Central memory CD8-positive, alpha-beta T cell (primary cell): ENCODE measurements around the gene AGBL4.

Source experiments
- ATAC-seq: fragments of 150-1000 bp; cut with Tn5 transposase; replicated peaks from 2 replicates; pipeline ENCODE4 v1.10.0; 2022; ENCODE audit warnings: mild to moderate bottlenecking, moderate FRiP score, moderate number of reproducible peaks; ENCODE audit not compliant: poor library complexity, severe bottlenecking; ENCODE audit errors: extremely low read depth
- DNase-seq, 2 donors: peaks; one replicate each; pipeline ENCODE4 v3.0.0; 2021; ENCODE audit warnings: low spot score in 2 of 2
- H3K27ac Mint-ChIP-seq: one replicate; pipeline ENCODE4 v1.8.0; 2022; ENCODE audit warnings: low read depth, mild to moderate bottlenecking, moderate library complexity, mixed read lengths
- H3K27me3 Mint-ChIP-seq: one replicate; pipeline ENCODE4 v1.8.0; 2022; ENCODE audit warnings: mixed read lengths
- H3K36me3 Mint-ChIP-seq: one replicate; pipeline ENCODE4 v1.8.0; 2022; ENCODE audit warnings: mild to moderate bottlenecking, moderate library complexity, mixed read lengths; ENCODE audit not compliant: insufficient read depth
- H3K4me1 Mint-ChIP-seq: one replicate; pipeline ENCODE4 v1.8.0; 2022; ENCODE audit warnings: mixed read lengths
- H3K4me3 Mint-ChIP-seq: one replicate; pipeline ENCODE4 v1.8.0; 2022; ENCODE audit warnings: mild to moderate bottlenecking, moderate library complexity, mixed read lengths
- H3K9me3 Mint-ChIP-seq: one replicate; pipeline ENCODE4 v1.8.0; 2022; ENCODE audit warnings: mixed read lengths

Gene AGBL4

GRCh38 chr1:49085079-49085478 is 938.7 kb downstream of the AGBL4 start:
- Mint-ChIP-seq H3K27me3 (no peaks in the 10 kb centered on the region), H3K9me3 (peaks cover 12% of the 10 kb centered on the region), H3K4me3 (no peak overlapping the region), H3K36me3 (peaks cover 5% of the 10 kb centered on the region), H3K27ac (no peak overlapping the region), H3K4me1 (peaks cover 42% of the 10 kb centered on the region)
- DNase-seq (no peak), ATAC-seq (no peak)

- Mint-ChIP-seq H3K27me3 (no peaks in the 10 kb centered on the region), H3K4me3 (no peak overlapping the region)
These were observed 963.0 kb downstream of the AGBL4 start for GRCh38 chr1:49060766-49061165.

DNA sequence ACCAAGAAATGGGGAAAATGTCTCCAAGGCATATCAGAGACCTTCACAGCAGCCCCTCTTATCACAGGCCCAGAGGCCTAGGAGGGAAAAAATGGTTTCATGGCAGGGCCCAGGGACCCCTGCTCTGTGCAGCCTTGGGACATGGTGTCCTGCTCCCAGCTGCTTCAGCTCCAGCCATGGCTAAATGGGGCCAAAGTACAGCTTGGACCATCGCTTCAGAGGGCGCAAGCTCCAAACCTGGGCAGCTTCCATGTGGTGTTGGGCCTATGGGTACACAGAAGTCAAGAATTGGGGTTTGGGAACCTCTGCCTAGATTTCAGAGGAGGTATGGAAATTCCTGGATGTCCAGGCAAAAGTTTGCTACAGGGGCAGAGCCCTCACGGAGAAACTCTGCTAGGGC is 964.7 kb downstream of the AGBL4 start:
- ATAC-seq: no peak
- H3K36me3 Mint-ChIP-seq: no peaks in the 10 kb centered on the region
- no peak for DNase-seq
- H3K4me1 Mint-ChIP-seq: no peaks in the 10 kb centered on the region
- no peak overlapping the region for H3K27ac Mint-ChIP-seq
- no peaks in the 10 kb centered on the region for H3K9me3 Mint-ChIP-seq
- H3K27me3 Mint-ChIP-seq: no peaks in the 10 kb centered on the region
- no peak overlapping the region for H3K4me3 Mint-ChIP-seq

More at GRCh38 chr1:49060766-49061165, 963.0 kb downstream of the AGBL4 start:
- Mint-ChIP-seq H3K27ac (no peak overlapping the region), H3K36me3 (no peaks in the 10 kb centered on the region), H3K9me3 (no peaks in the 10 kb centered on the region), H3K4me1 (no peaks in the 10 kb centered on the region)
- DNase-seq (no peak), ATAC-seq (no peak)

GRCh38 chr1:49052102-49052501 is 971.7 kb downstream of the AGBL4 start:
- H3K27ac Mint-ChIP-seq: no peak overlapping the region
- ATAC-seq (no peak), DNase-seq (no peak)
- no peaks in the 10 kb centered on the region for H3K27me3 Mint-ChIP-seq
- no peak overlapping the region for H3K4me3 Mint-ChIP-seq
- no peaks in the 10 kb centered on the region for H3K9me3 Mint-ChIP-seq
- H3K4me1 Mint-ChIP-seq: no peaks in the 10 kb centered on the region
- no peaks in the 10 kb centered on the region for H3K36me3 Mint-ChIP-seq

DNA sequence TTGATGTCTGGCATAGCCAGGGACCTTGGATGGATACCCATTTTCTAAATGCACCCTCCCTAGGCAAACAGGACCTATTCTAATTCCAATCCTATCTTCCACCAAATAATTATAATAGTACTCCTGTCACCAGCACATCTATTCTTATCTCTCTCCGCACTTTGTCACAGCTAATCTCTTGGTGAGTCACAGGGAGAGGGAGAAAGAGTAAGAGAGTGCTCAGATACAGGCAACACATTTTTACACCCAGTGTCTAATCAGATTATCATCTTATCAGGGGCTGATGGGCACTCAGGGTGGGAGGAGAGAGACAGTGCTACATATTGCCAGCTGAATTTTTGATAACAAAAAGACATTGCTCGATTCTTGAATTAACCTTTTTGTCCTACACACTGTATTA is 972.1 kb downstream of the AGBL4 start:
- no peaks in the 10 kb centered on the region for H3K27me3 Mint-ChIP-seq
- no peak overlapping the region for H3K27ac Mint-ChIP-seq
- DNase-seq: no peak
- peaks cover 1% of the 10 kb centered on the region for H3K4me1 Mint-ChIP-seq
- no peaks in the 10 kb centered on the region for H3K9me3 Mint-ChIP-seq
- no peak overlapping the region for H3K4me3 Mint-ChIP-seq
- no peaks in the 10 kb centered on the region for H3K36me3 Mint-ChIP-seq
- no peak for ATAC-seq

DNA sequence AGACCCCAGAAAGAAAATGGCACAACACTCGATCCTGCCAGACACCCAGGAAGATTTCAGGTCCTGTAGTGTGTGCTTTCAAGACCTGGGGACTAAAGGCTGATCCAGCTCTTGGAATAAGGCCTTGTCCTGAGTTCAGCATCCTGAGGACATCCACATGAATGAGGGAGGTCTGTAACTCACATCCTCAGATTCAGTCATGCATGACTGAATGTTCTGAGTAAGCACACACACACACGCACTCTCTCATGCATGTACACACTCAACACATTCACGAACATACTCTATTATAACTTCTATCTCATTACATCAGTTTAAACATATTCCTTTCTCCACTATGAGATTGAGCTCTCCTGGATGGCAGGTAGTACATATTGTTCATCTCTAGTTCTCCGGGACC is 973.7 kb downstream of the AGBL4 start:
- Mint-ChIP-seq H3K36me3 (no peaks in the 10 kb centered on the region), H3K9me3 (no peaks in the 10 kb centered on the region), H3K27ac (no peak overlapping the region), H3K4me1 (peaks cover 5% of the 10 kb centered on the region), H3K4me3 (no peak overlapping the region), H3K27me3 (no peaks in the 10 kb centered on the region)
- ATAC-seq (no peak), DNase-seq (no peak)

- Mint-ChIP-seq H3K4me3 (no peak overlapping the region), H3K27me3 (no peaks in the 10 kb centered on the region), H3K27ac (no peak overlapping the region), H3K4me1 (peaks cover 5% of the 10 kb centered on the region), H3K36me3 (no peaks in the 10 kb centered on the region), H3K9me3 (no peaks in the 10 kb centered on the region)
- no peak for DNase-seq
- no peak for ATAC-seq
These were observed 975.6 kb downstream of the AGBL4 start for GRCh38 chr1:49048188-49048587.

DNA sequence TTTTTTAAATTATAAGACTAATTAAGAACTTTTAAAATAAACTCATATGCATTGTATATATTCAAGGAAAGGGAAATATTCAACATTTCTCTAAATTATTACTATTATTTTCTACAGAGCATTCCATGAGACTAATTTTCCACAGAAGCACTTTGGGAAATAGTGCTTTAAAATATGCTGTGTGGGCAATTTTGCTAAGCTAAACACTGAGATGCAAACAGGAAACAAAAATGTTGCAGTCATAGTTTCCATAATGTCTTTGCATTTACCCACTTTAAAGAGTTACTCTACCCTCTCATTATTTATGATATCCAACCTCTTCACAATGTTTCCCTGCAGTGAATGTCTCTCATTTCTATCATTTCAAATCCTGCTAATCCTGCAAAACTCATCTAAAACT is 977.4 kb downstream of the AGBL4 start:
- no peak overlapping the region for H3K27ac Mint-ChIP-seq
- no peak for DNase-seq
- H3K4me3 Mint-ChIP-seq: no peak overlapping the region
- no peaks in the 10 kb centered on the region for H3K9me3 Mint-ChIP-seq
- no peak for ATAC-seq
- no peaks in the 10 kb centered on the region for H3K36me3 Mint-ChIP-seq
- peaks cover 5% of the 10 kb centered on the region for H3K4me1 Mint-ChIP-seq
- H3K27me3 Mint-ChIP-seq: no peaks in the 10 kb centered on the region

DNA sequence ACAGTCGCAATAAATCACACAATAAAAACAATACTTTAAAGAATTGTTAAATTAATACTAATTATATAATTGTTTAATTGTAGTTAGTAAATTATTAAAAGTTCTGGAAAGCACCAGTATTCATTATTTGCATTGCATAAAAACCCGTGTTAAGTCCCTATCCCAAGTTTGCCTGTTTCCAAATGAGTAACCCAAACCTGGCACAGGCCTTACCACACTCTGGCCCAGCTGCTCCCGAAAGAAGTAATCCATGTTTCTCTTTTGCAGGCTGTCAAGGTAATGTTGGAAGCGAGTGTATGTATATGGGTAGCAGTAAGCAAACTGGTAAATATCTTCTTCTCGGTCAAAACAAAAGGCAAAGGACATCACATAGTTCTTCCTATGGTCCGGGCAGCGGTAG is 978.4 kb downstream of the AGBL4 start:
- Mint-ChIP-seq H3K4me1 (peaks cover 5% of the 10 kb centered on the region), H3K4me3 (no peak overlapping the region), H3K27me3 (no peaks in the 10 kb centered on the region), H3K27ac (no peak overlapping the region), H3K9me3 (no peaks in the 10 kb centered on the region), H3K36me3 (no peaks in the 10 kb centered on the region)
- DNase-seq: no peak
- no peak for ATAC-seq

- no peak overlapping the region for H3K4me3 Mint-ChIP-seq
- no peak for ATAC-seq
- no peaks in the 10 kb centered on the region for H3K27me3 Mint-ChIP-seq
These were observed 987.1 kb downstream of the AGBL4 start for GRCh38 chr1:49036700-49037099.

GRCh38 chr1:49028396-49028795 is 995.4 kb downstream of the AGBL4 start:
- no peak overlapping the region for H3K4me3 Mint-ChIP-seq
- no peaks in the 10 kb centered on the region for H3K36me3 Mint-ChIP-seq
- H3K27me3 Mint-ChIP-seq: peaks cover 7% of the 10 kb centered on the region
- peaks cover 11% of the 10 kb centered on the region for H3K9me3 Mint-ChIP-seq
- DNase-seq: no peak
- ATAC-seq: no peak
- H3K27ac Mint-ChIP-seq: no peak overlapping the region
- H3K4me1 Mint-ChIP-seq: no peaks in the 10 kb centered on the region

More at GRCh38 chr1:49036700-49037099, 987.1 kb downstream of the AGBL4 start:
- DNase-seq: no peak
- Mint-ChIP-seq H3K4me1 (peaks cover 5% of the 10 kb centered on the region), H3K27ac (no peak overlapping the region), H3K9me3 (no peaks in the 10 kb centered on the region), H3K36me3 (no peaks in the 10 kb centered on the region)

DNA sequence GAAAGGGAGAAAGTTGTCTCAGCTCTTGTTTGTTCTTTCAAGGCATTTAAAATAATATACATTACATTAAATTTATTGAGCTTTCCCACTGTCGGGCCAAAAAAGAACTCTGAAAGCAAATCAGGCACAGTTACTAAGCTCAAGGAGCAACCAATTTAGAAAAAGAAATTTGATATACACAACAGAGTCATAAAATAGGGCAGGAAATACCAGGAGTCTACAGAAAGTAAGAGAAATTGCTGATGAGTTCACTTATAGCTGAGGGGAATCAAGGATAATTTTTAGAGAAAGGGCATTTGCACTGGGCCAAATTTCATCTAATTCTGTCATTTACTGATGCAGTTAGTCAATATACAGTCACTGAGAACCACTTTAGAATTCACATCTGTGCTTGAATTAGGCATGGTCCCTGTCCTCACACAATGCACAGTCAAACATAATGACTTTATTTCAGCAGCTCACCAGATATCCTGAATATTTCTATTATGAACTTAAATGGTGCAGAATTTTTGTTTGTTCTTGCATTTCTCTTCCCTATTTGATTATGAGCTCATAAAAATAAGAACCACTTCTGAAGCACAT is 997.4 kb downstream of the AGBL4 start:
- H3K36me3 Mint-ChIP-seq: no peaks in the 10 kb centered on the region
- no peak overlapping the region for H3K27ac Mint-ChIP-seq
- no peak for ATAC-seq
- no peak overlapping the region for H3K4me3 Mint-ChIP-seq
- peaks cover 11% of the 10 kb centered on the region for H3K9me3 Mint-ChIP-seq
- no peak for DNase-seq
- H3K4me1 Mint-ChIP-seq: no peaks in the 10 kb centered on the region
- peaks cover 7% of the 10 kb centered on the region for H3K27me3 Mint-ChIP-seq

DNA sequence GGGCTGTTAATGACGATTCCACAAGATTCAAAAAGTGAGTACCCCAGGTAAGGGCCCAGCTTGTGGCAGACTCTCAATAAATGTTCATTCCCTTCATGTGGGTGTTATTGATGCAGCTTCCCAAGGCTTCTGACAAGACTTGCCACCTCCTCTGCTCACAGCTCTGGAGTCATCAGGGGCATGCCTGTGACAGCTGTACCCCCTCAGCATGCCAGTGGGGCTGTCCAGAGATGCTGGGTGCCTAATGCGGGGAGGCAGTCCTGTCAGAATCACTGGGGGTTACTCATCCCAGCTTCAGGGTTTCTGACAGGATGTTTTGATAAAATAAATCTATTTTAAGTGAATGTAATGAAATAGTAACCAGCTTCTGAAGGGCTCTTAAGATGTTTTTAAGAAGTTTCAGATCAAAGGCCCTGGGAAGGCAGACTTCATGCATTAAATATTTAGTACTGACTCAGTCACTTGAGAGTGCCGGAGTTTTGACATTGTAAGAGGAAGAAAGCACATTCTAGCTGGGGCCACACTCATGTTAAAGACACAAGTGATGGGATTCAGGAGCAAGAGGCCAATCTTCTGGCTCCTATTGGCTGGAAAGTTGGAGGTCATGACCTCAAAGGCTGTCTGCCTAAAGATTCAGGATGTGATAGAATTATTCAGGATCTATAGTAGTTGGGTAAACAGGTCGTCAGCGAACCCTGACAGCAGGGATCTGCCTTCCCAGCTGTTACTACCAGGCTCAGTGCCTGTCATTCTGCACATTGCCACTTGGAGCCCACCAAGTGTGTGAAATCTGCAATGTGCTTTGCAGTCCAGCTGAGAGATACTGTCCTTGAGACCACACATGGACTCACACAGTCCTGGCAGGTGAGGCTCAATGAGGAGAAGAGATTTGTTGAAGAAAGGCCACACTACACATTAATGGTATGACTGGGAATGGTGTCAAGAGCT is 1007.5 kb downstream of the AGBL4 start:
- Mint-ChIP-seq H3K4me3 (no peak overlapping the region), H3K27me3 (no peaks in the 10 kb centered on the region), H3K36me3 (no peaks in the 10 kb centered on the region), H3K27ac (no peak overlapping the region), H3K4me1 (no peaks in the 10 kb centered on the region), H3K9me3 (no peaks in the 10 kb centered on the region)
- DNase-seq (no peak), ATAC-seq (no peak)
